Stimulated activated naive B cell treated with anti-CD40 and anti-IgM and Interleukin-4, amounts not matched to agents 10 μg/mL and 1 μg/mL and 100 μg/mL, for 72 hours (primary cell): ENCODE results near the gene DOCK3.
A peak's percentile ranks its signal among the peaks of the same experiment; 100 is the strongest.
"Not testable (repeated sequence)": the region's sequence is repeated elsewhere in the genome, so short reads cannot be mapped to it uniquely, and the experiment has no call there.

Source experiments
- ATAC-seq, 2 donors: fragments of 150-1000 bp; cut with Tn5 transposase; replicated peaks; 2 replicates each; pipeline ENCODE4 v1.10.0; 2021; ENCODE audit warnings: moderate library complexity in 1 of 2
- DNase-seq: peaks from one replicate; pipeline ENCODE4 v3.0.0; 2021
- H3K27ac Mint-ChIP-seq: one replicate; pipeline ENCODE4 v1.8.0; 2022; ENCODE audit warnings: mild to moderate bottlenecking, mixed read lengths
- H3K27me3 Mint-ChIP-seq, 2 donors: one replicate each; pipeline ENCODE4 v1.8.0; 2022; ENCODE audit warnings: mixed read lengths in 2 of 2
- H3K36me3 Mint-ChIP-seq, 2 donors: one replicate each; pipeline ENCODE4 v1.8.0; 2022; ENCODE audit warnings: mixed read lengths in 2 of 2, mild to moderate bottlenecking in 1 of 2
- H3K4me1 Mint-ChIP-seq, 2 donors: one replicate each; pipeline ENCODE4 v1.8.0; 2022; ENCODE audit warnings: mixed read lengths in 2 of 2, mild to moderate bottlenecking in 1 of 2
- H3K4me3 Mint-ChIP-seq, 2 donors: one replicate each; pipeline ENCODE4 v1.8.0; 2022; ENCODE audit warnings: mild to moderate bottlenecking in 2 of 2, mixed read lengths in 2 of 2, moderate library complexity in 1 of 2
- H3K9me3 Mint-ChIP-seq, 2 donors: one replicate each; pipeline ENCODE4 v1.8.0; 2022; ENCODE audit warnings: mixed read lengths in 2 of 2, mild to moderate bottlenecking in 1 of 2

DOCK3 gene

DNA sequence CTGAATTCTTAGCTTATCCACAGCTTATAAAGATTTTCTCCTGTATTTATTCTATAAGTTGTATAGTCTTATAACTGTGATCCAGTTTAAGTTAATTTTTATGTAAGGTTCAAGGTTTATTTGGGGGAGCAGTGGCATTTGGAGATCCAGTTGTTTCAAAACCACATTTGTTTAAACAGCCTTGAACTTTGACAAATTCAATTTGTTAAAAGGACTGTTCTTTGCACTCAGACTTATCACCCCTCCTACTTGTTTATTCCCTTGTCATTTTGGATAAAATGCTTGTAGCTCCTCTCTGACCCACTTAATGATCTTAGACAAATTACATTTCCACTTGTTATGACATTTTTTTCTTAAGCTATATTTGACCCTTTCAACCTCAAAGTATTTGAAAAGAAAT is 327.8 kb downstream of the DOCK3 start:
- Mint-ChIP-seq H3K9me3 (no peaks in the 10 kb centered on the region), H3K36me3 (no peaks in the 10 kb centered on the region)

DNA sequence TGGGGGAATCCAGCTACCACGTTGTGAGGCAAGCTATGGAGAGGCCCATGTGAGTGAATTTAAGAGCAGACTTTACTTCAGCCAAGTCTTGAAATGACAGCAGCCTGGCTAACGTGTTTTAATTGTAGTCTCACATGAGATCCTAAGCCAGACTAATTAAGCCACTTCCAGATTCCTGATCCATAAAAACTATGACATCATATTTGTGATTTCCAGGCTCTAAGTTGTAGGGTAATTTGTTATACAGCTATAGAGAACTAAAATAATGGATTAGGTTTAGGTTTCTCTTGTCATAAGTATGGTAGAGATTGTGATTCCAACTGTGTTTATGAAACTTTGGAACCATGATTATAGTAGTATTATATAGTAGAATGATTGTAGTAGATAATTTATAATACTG is 329.5 kb downstream of the DOCK3 start:
- ATAC-seq (no peak), DNase-seq (no peak)
- H3K4me1 Mint-ChIP-seq, result no peaks in the 10 kb centered on the region

More for the DNA sequence above, 327.8 kb downstream of the DOCK3 start:
- no peak overlapping the region for H3K27ac Mint-ChIP-seq
- DNase-seq (no peak), ATAC-seq (no peak)
- H3K27me3 Mint-ChIP-seq, result peaks cover 0 to 8% of the 10 kb centered on the region in 2 donors
- H3K4me3 Mint-ChIP-seq, result no peak overlapping the region
- H3K4me1 Mint-ChIP-seq, result no peaks in the 10 kb centered on the region

DNA sequence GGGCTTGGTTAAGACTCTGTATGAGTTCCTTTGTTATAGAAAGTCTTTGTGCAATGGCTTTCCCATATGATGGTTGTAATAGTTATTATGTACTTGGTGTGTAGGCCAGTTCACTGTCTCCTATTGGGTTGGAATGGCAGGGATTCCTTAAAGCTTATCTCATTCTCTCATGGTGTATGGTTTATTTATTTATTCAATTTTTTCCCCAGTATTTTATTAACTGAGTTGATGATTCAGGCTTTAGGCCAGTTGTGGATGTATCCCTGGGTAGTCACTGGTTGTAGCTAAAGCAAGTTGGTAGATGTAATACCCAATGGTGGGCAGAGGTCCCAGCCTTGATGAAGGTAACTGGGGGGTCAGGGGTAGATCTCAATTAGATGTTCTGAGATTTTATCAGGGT is 349.4 kb downstream of the DOCK3 start:
- H3K4me3 Mint-ChIP-seq, result no peak overlapping the region
- peaks cover 3 to 6% of the 10 kb centered on the region in 2 donors for H3K4me1 Mint-ChIP-seq
- H3K36me3 Mint-ChIP-seq, result no peaks in the 10 kb centered on the region
- peaks cover 5 to 8% of the 10 kb centered on the region in 2 donors for H3K9me3 Mint-ChIP-seq
- DNase-seq, result no peak
- H3K27ac Mint-ChIP-seq, result no peak overlapping the region
- H3K27me3 Mint-ChIP-seq, result peaks cover 17 to 32% of the 10 kb centered on the region in 2 donors
- no peak for ATAC-seq

More for the DNA sequence above, 329.5 kb downstream of the DOCK3 start:
- Mint-ChIP-seq H3K27ac (no peak overlapping the region), H3K9me3 (peaks cover 0 to 3% of the 10 kb centered on the region in 2 donors), H3K4me3 (no peak overlapping the region), H3K27me3 (peaks cover 0 to 8% of the 10 kb centered on the region in 2 donors), H3K36me3 (no peaks in the 10 kb centered on the region)

DNA sequence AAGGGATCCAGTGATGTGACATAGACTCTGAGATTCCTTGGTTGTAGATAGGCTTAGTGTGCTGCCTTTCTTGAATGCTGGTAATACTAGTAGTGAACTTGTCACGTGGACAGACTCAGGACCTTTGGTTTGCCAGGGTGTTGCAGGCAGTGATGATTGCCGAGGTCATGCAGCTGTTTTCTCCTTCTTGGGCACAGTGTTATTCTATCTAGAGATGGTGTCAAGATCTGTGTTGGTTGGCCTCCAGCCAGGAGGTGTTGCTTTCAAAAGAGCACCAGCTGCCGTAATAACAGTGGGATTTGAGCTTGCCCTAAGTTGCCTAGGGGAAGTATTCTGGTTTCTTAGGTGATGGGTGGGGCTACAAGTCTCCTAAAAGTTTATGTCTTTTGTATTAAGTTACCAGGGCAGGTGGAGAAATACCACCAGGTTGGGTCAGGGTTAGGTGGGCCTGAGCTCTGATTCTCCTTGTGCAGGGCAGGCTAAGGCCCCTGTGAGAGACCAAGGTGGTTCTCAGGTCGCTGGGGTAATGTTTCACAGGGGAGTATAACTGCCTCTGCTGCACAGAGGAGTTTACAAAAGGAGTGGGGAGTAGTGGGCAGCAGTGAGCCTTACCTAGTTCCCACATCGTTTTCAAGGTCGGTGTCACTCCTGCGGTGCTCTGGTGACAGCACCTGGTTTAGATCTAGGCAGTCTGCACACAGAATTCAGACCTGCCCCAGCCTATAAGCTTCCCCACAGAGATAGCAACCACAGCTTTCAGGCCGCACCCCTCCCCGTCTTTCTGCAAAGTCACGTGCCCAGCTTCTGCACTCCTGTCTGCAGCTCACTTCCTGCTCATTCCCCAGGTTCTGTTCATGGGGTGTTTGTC is 350.3 kb downstream of the DOCK3 start:
- H3K27ac Mint-ChIP-seq, result peak overlapping the region; percentile 54
- H3K27me3 Mint-ChIP-seq, result peaks cover 22 to 33% of the 10 kb centered on the region in 2 donors
- peaks cover 4 to 7% of the 10 kb centered on the region in 2 donors for H3K9me3 Mint-ChIP-seq
- ATAC-seq, result peak; percentile 63 to 68
- peaks cover 3 to 6% of the 10 kb centered on the region in 2 donors for H3K4me1 Mint-ChIP-seq
- no peak overlapping the region for H3K4me3 Mint-ChIP-seq
- H3K36me3 Mint-ChIP-seq, result no peaks in the 10 kb centered on the region
- DNase-seq, result no peak

DNA sequence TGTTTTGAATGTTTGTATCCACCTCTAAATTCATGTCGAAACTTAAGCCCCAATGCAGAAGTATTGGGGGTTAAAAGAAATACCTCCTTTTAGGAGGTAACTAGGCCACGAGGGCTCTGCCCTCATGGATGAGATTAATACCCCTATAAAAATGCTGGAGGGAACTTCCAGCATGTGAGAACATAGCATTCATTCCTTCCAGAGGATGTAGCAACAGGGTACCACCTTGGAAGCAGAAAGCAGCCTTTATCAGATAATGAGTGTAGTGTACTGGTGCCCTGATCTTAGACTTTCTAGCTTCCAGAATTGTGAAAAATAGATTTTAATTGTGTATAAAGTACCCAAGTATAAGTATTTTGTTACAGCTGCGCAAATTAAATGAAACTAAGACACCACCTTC is 356.9 kb downstream of the DOCK3 start:
- Mint-ChIP-seq H3K9me3 (peaks cover under 1 to 6% of the 10 kb centered on the region in 2 donors), H3K4me1 (no peaks in the 10 kb centered on the region), H3K27ac (no peak overlapping the region), H3K4me3 (no peak overlapping the region), H3K27me3 (peaks cover 20 to 25% of the 10 kb centered on the region in 2 donors), H3K36me3 (no peaks in the 10 kb centered on the region)
- ATAC-seq (no peak), DNase-seq (no peak)

DNA sequence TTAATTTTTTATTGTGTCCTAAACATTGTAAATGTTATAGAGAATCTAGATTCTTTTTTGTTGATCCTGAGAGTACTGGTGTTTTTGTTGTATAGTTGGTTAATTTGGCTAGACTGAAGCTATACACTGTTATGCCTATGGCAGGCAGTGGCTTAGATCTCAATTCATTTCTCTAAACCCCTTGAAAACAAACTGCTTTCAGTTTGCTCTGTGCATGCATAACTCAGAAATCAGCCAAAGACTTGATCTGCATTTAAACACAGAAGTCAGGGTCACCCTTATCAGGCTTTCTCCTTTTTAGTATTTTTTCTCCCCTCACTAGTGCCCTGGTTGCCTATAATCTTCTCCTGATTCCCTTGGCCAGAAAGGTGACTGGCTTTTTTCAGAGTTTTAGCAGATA is 360.9 kb downstream of the DOCK3 start:
- Mint-ChIP-seq H3K36me3 (no peaks in the 10 kb centered on the region), H3K4me3 (no peak overlapping the region), H3K4me1 (no peaks in the 10 kb centered on the region), H3K27ac (no peak overlapping the region), H3K27me3 (peaks cover 3 to 8% of the 10 kb centered on the region in 2 donors), H3K9me3 (peaks cover 3 to 6% of the 10 kb centered on the region in 2 donors)
- DNase-seq (no peak), ATAC-seq (no peak)

DNA sequence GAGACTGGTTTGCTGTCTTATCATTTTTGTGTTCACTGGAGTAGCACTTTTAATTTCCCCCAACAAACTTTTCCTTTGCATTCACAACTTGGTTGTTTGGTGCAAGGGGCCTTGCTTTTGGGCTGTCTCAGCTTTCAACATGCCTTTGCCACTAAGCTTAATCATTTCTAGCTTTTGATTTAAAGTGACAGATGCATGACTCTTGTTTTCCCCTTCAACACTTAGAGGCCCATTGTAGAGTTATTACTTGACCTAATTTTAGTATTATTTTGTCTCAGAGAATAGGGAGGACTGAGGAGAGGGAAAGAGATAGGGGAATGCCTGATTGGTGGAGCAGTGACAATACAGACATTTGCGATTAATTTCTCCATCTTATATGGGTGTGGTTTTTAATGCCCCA is 370.3 kb downstream of the DOCK3 start:
- ATAC-seq (no peak), DNase-seq (no peak)
- Mint-ChIP-seq H3K9me3 (no peaks in the 10 kb centered on the region), H3K36me3 (no peaks in the 10 kb centered on the region), H3K27ac (no peak overlapping the region), H3K4me1 (no peaks in the 10 kb centered on the region), H3K4me3 (no peak overlapping the region), H3K27me3 (peaks cover 6 to 27% of the 10 kb centered on the region in 2 donors)

DNA sequence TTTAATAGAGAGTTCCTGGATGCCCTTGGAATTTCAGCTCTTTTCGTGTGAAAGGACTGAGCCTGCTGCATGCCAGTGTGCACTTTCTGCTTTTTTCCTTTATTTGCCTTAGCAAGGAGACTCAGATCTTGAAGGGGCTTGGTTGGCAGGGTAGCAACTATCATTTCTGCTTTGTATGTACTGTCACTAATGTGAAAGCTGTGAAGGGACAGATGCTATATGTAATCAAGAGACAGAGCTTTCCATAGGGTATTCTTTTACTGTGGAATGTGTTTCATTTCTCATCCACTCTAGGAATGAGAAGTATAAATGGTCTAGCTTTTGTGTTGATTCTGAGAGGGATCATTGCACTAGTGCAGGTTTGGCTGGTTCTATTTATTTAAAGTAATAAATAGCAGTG is 377.8 kb downstream of the DOCK3 start:
- H3K4me1 Mint-ChIP-seq, result no peaks in the 10 kb centered on the region
- ATAC-seq, result no peak

DNA sequence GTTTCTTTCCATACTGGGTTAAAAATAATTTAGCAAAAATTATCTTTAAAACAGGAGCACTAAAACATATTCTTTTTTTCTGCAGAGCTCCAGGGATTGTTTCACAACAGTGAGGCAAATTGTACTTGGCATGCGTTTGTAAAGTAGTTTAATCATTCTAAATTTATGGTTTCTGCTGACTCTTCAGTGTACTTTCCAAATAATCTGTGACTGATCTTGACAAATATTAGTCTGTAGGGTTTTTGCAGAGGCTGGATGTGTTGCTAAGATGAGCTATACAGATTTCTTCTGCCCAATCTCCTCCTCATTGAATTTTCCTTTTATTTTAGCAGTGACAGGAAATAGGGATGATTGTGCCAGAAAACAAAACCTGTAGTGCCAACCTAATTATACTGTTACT is 382.4 kb downstream of the DOCK3 start:
- no peaks in the 10 kb centered on the region for H3K36me3 Mint-ChIP-seq
- ATAC-seq, result no peak

More for the DNA sequence above, 377.8 kb downstream of the DOCK3 start:
- H3K9me3 Mint-ChIP-seq, result no peaks in the 10 kb centered on the region
- DNase-seq, result no peak
- H3K4me3 Mint-ChIP-seq, result no peak overlapping the region
- H3K27ac Mint-ChIP-seq, result no peak overlapping the region
- no peaks in the 10 kb centered on the region for H3K36me3 Mint-ChIP-seq
- H3K27me3 Mint-ChIP-seq, result peaks cover 8 to 9% of the 10 kb centered on the region in 2 donors

DNA sequence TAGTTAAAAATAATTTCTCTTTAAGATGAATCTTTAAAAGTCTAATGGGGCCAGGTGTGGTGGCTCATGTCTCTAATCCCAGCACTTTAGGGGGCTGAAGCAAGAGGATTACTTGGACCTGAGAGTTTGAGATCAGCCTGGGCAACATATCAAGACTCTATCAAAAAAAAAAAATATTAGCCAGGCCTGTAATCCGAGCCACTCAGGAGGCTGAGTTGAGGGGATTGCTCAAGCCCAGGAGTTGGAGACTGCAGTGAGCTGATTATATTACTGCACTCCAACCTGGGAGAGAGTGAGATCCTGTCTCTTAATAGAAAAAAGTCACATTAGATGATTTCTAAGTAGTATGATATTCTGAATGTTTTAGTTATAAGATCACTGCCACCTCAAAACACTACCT is 388.3 kb downstream of the DOCK3 start:
- no peak for ATAC-seq
- Mint-ChIP-seq H3K27me3 (peaks cover 16 to 21% of the 10 kb centered on the region in 2 donors), H3K27ac (no peak overlapping the region), H3K36me3 (no peaks in the 10 kb centered on the region), H3K4me3 (no peak overlapping the region), H3K4me1 (no peaks in the 10 kb centered on the region), H3K9me3 (no peaks in the 10 kb centered on the region)
- DNase-seq, result no peak

More for the DNA sequence above, 382.4 kb downstream of the DOCK3 start:
- Mint-ChIP-seq H3K4me1 (no peaks in the 10 kb centered on the region), H3K4me3 (no peak overlapping the region), H3K27ac (no peak overlapping the region), H3K9me3 (no peaks in the 10 kb centered on the region), H3K27me3 (peaks cover 0 to 14% of the 10 kb centered on the region in 2 donors)
- DNase-seq, result no peak

DNA sequence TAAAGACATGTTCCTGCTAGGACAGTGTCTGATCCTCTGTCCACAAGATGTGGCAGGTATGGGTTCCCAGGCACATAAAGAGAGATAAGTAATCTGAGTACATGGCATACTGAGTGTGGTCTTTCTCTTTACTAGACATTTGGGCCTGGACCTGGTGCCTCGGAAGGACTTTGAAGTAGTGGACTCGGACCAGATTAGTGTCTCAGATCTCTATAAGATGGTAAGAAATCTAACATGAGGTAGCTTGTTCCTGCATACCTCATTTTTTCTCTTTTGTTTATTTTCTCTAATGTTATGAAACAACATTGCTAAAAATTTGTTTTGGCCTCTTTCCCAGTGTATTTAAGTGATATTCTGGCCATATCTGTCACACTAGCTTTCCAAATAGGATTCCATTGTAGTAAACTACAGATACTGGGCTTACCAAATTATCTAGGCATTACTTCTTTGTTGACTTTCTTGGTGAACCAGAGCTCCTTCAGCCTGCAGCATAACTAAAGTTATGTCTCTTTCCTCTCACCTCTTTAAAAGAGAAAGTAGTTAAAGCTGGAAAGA is 400.6 kb downstream of the DOCK3 start:
- H3K36me3 Mint-ChIP-seq, result no peaks in the 10 kb centered on the region
- H3K27me3 Mint-ChIP-seq, result no peaks in the 10 kb centered on the region
- ATAC-seq (no peak), DNase-seq (no peak)
- no peaks in the 10 kb centered on the region for H3K4me1 Mint-ChIP-seq
- H3K4me3 Mint-ChIP-seq, result no peak overlapping the region
- H3K27ac Mint-ChIP-seq, result no peak overlapping the region
- H3K9me3 Mint-ChIP-seq, result no peaks in the 10 kb centered on the region

DNA sequence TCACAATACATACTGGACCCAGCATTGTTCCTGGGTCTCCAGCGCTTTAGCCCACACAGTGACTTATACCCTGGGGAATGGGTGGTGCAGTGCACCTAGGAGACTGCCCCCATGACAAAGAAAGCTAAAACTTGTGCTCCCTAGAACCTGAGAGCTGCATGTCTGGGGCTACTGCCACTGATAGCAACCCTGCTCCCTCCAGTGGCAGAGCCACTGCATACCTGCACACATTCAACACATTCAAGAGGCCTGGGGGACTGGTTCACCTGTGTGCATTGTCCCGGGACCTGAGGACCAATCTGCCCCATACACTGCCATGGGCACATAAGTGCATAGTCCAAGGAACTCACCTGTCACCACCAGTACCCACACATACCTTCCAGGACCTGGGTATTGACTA is 407.6 kb downstream of the DOCK3 start:
- Mint-ChIP-seq H3K4me3 (no peak overlapping the region), H3K27me3 (no peaks in the 10 kb centered on the region), H3K4me1 (no peaks in the 10 kb centered on the region)

DNA sequence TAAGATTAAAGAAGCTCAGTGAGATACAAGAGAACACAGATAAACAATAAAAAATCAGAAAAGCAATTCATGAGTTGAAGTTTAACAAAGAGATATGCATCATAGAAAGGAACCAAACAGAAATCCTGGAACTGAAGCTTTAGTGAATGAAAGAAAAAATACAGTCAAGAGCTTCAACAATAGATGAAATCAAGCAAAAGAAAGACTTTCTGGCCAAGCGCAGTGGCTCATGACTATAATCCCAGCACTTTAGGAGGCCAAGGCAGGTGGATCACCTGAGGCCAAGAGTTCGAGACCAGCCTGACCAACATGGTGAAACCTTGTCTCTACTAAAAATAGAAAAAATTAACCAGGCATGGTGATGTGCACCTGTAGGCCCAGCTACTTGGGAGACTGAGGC is 408.8 kb downstream of the DOCK3 start:
- Mint-ChIP-seq H3K4me1 (no peaks in the 10 kb centered on the region), H3K9me3 (peaks cover 30 to 33% of the 10 kb centered on the region in 2 donors), H3K27ac (no peak overlapping the region), H3K27me3 (no peaks in the 10 kb centered on the region), H3K36me3 (peaks cover 4% of the 10 kb centered on the region in 2 donors), H3K4me3 (no peak overlapping the region)
- DNase-seq (no peak), ATAC-seq (no peak)

More for the DNA sequence above, 407.6 kb downstream of the DOCK3 start:
- no peak overlapping the region for H3K27ac Mint-ChIP-seq
- peaks cover 30 to 33% of the 10 kb centered on the region in 2 donors for H3K9me3 Mint-ChIP-seq
- H3K36me3 Mint-ChIP-seq, result peaks cover 4% of the 10 kb centered on the region in 2 donors
- DNase-seq (no peak), ATAC-seq (no peak)

DNA sequence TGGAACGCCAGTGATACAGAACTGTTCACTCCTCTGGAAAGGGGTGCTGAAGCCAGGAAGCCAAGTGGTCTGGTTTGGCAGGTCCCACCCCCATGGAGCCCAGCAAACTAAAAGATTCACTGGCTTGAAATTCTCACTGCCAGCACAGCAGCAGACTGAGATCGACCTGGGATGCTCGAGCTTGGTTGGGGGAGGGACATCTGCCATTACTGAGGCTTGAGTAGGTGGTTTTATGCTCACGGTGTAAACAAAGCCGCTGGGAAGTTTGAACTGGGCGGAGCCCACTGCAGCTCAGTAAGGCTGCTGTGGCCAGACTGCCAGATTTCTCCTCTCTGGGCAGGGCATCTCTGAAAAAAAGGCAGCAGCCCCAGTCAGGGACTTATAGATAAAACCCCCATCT is 417.4 kb downstream of the DOCK3 start:
- not testable (repeated sequence) for ATAC-seq, H3K36me3 Mint-ChIP-seq, H3K27ac Mint-ChIP-seq, DNase-seq, H3K4me3 Mint-ChIP-seq, H3K4me1 Mint-ChIP-seq
- peaks cover 0 to 14% of the 10 kb centered on the region in 2 donors for H3K27me3 Mint-ChIP-seq
- peaks cover 0 to 11% of the 10 kb centered on the region in 2 donors for H3K9me3 Mint-ChIP-seq

DNA sequence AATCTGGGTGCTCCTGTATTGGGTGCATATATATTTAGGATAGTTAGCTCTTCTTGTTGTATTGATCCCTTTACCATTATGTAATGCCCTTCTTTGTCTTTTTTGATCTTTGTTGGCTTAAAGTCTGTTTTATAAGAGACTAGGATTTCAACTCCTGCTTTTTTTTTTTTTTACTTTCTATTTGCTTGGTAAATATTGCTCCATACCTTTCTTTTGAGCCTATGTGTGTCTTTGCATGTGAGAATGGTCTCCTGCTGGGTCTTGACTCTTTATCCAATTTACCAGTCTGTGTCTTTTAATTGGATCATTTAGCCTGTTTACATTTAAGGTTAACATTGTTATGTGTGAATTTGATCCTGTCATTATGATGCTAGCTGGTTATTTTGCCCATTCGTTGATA is 420.1 kb downstream of the DOCK3 start:
- not testable (repeated sequence) for DNase-seq, H3K4me1 Mint-ChIP-seq, ATAC-seq, H3K36me3 Mint-ChIP-seq, H3K9me3 Mint-ChIP-seq, H3K27ac Mint-ChIP-seq, H3K4me3 Mint-ChIP-seq
- peaks cover 0 to 14% of the 10 kb centered on the region in 2 donors for H3K27me3 Mint-ChIP-seq
